KMS-11 (cell line): ENCODE measurements around the gene DHX58.

ENCODE experiments used
- H2AFZ ChIP-seq: fragments of 200-600 bp; sonication (generic); 2 replicates; pipeline ENCODE4 v1.6.1; 2016; ENCODE audit warnings: antibody characterized with exemption, mixed run types, low read depth
- H3K27ac ChIP-seq: fragments of 200-600 bp; sonication (generic); 2 replicates; pipeline ENCODE4 v1.6.1; 2016; ENCODE audit warnings: mild to moderate bottlenecking, mixed run types
- H3K27me3 ChIP-seq: fragments of 200-600 bp; sonication (generic); 2 replicates; pipeline ENCODE4 v1.6.1; 2017; ENCODE audit warnings: mild to moderate bottlenecking, low read depth, mixed run types, moderate library complexity; ENCODE audit not compliant: insufficient read depth
- H3K36me3 ChIP-seq: fragments of 200-600 bp; sonication (generic); 2 replicates; pipeline ENCODE4 v1.6.1; 2017; ENCODE audit warnings: mild to moderate bottlenecking, mixed run types; ENCODE audit not compliant: insufficient read depth
- H3K4me1 ChIP-seq: fragments of 200-600 bp; sonication (generic); 2 replicates; pipeline ENCODE4 v1.6.1; 2016; ENCODE audit warnings: mild to moderate bottlenecking, low read depth, mixed run types; ENCODE audit not compliant: poor library complexity, severe bottlenecking
- H3K4me2 ChIP-seq: fragments of 200-600 bp; sonication (generic); 2 replicates; pipeline ENCODE4 v1.7.0; 2016; ENCODE audit warnings: mild to moderate bottlenecking, mixed run types
- H3K4me3 ChIP-seq: fragments of 200-600 bp; sonication (generic); IDR thresholded peaks from 2 replicates; pipeline ENCODE4 v1.6.1; 2017; ENCODE audit warnings: low read depth, low read length, mixed read lengths; ENCODE audit not compliant: insufficient read depth
- H3K79me2 ChIP-seq: fragments of 200-600 bp; sonication (generic); 2 replicates; pipeline ENCODE4 v1.6.1; 2016; ENCODE audit warnings: low read depth, mixed run types; ENCODE audit not compliant: insufficient read depth
- H3K9ac ChIP-seq: fragments of 200-600 bp; sonication (generic); 2 replicates; pipeline ENCODE4 v1.6.1; 2016; ENCODE audit warnings: mild to moderate bottlenecking, mixed run types
- H4K20me1 ChIP-seq: fragments of 200-600 bp; sonication (generic); 2 replicates; pipeline ENCODE4 v1.6.1; 2016; ENCODE audit warnings: mild to moderate bottlenecking, mixed run types; ENCODE audit not compliant: insufficient read depth
- CTCF ChIP-seq: fragments of 200-600 bp; sonication (generic); conservative IDR thresholded peaks from 2 replicates; pipeline ENCODE4 v1.6.1; 2017; ENCODE audit warnings: low read depth, mild to moderate bottlenecking, antibody characterized with exemption, low read length, moderate library complexity, mixed read lengths

The DHX58 gene

GRCh38 chr17:42110301-42111264 is 1.9 kb downstream of the DHX58 start:
- Histone ChIP-seq H3K4me1 (peaks cover 46% of the 10 kb centered on the region), H3K4me2 (peak overlapping the region; percentile 83; the same call in 1 of the 2 replicates), H3K4me3 (no peak overlapping the region), H3K27me3 (no peaks in the 10 kb centered on the region; the same call in 1 of the 2 replicates), H2AFZ (no peak overlapping the region), H4K20me1 (no peaks in the 10 kb centered on the region), H3K36me3 (no peaks in the 10 kb centered on the region), H3K27ac (no peak overlapping the region), H3K9ac (no peak overlapping the region), H3K79me2 (no peaks in the 10 kb centered on the region)
- no peak for TF ChIP-seq CTCF

- peaks cover 46% of the 10 kb centered on the region for H3K4me1 ChIP-seq
- H3K27me3 ChIP-seq: no peaks in the 10 kb centered on the region; the same call in 1 of the 2 replicates
- no peaks in the 10 kb centered on the region for H3K79me2 ChIP-seq
- H3K4me2 ChIP-seq: no peak overlapping the region
- H3K9ac ChIP-seq: no peak overlapping the region
- H4K20me1 ChIP-seq: no peaks in the 10 kb centered on the region
- no peak overlapping the region for H3K4me3 ChIP-seq
- no peak overlapping the region for H2AFZ ChIP-seq
- H3K36me3 ChIP-seq: no peaks in the 10 kb centered on the region
- H3K27ac ChIP-seq: no peak overlapping the region
- TF ChIP-seq CTCF: no peak
These were observed 3.4 kb downstream of the DHX58 start for GRCh38 chr17:42109086-42109485.

DNA sequence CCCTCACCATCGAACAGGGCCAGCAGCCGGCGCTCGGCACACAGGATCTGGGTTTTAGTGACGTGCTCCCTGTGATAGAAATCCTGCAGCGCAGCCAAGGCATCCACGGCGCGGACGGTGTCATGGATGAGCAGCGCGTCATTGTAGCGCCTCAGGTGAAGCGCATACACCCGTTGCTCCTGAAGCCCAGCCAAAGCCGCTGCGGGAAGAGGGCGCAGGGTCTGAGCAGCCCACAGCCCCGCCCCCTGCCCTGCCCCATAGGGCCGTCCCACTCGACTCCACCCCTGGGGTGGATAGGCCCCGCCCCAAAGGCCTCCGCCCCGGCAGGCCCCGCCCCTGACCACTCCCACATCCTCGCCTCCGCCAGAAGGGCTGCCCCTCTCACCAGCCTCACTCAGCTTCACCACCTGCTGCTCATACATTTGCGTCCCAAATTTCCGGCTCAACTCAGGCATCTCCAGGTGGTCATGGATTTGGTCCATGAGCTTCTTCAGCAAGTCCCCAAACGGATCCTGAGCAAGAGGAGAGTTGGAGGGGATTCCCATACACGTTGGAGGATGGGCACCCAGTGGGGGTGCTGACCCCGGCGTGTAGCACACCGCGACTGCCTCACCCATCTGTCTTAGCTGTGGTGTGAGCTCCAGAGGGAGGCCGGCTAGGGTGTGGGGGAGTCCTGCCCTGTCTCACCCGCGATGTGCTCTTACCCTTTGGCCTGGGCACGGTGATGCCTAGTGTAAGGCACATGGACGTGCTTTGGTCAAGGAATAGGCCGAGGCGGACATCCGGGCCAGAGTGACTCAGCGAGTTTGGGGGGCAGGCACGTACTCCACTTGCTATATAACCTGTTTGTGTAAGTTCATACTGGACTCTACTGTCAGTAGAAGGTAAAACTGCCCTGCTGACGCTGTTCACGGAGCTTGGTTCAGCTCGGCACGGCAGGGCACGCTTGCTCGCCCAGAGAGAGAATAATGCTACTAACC is 4.6 kb downstream of the DHX58 start:
- Histone ChIP-seq H3K9ac (no peak overlapping the region), H3K4me1 (peaks cover 36% of the 10 kb centered on the region), H3K79me2 (no peaks in the 10 kb centered on the region), H3K4me2 (peak overlapping the region; percentile 55), H2AFZ (peak overlapping the region; percentile 41; the same call in 1 of the 2 replicates), H3K4me3 (no peak overlapping the region), H3K27me3 (no peaks in the 10 kb centered on the region; the same call in 1 of the 2 replicates), H3K27ac (no peak overlapping the region), H3K36me3 (no peaks in the 10 kb centered on the region), H4K20me1 (no peaks in the 10 kb centered on the region)
- TF ChIP-seq CTCF: no peak

GRCh38 chr17:42107124-42107523 is 5.4 kb downstream of the DHX58 start:
- no peak overlapping the region for H3K27ac ChIP-seq

More at GRCh38 chr17:42107124-42107523, 5.4 kb downstream of the DHX58 start:
- H3K4me3 ChIP-seq: no peak overlapping the region
- H4K20me1 ChIP-seq: no peaks in the 10 kb centered on the region
- TF ChIP-seq CTCF: no peak
- H3K4me1 ChIP-seq: peaks cover 31% of the 10 kb centered on the region
- H2AFZ ChIP-seq: peak overlapping the region; percentile 41; the same call in 1 of the 2 replicates
- no peaks in the 10 kb centered on the region; the same call in 1 of the 2 replicates for H3K27me3 ChIP-seq
- no peaks in the 10 kb centered on the region for H3K79me2 ChIP-seq
- no peak overlapping the region for H3K9ac ChIP-seq
- no peak overlapping the region; the same call in none of the 2 replicates for H3K4me2 ChIP-seq
- H3K36me3 ChIP-seq: no peaks in the 10 kb centered on the region
